ENCODE measurements around the gene ULK2.
"Not testable (repeated sequence)": the region's sequence is repeated elsewhere in the genome, so short reads cannot be mapped to it uniquely, and the experiment has no call there.

The ULK2 gene

DNA sequence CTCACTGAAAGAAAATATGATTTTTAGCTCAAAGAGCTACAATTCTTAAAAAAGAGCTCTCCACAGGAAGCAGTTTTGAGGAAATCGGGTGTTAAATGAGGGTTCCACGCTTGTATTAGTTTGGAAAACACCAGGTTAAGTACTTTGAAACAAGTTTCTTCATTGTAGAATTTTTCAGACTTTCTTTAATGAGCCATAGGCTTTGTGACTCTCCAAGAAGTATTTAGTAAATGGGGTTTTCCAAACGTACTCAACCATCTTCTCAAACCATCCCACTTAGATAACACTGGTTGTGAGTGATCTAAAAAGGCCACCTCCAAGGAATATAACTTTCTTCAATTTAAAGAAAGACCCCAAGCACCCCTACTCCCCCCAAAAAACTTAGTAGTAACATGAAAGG lies 2.7 kb downstream of the ULK2 start:
- DNase-seq = no peak

DNA sequence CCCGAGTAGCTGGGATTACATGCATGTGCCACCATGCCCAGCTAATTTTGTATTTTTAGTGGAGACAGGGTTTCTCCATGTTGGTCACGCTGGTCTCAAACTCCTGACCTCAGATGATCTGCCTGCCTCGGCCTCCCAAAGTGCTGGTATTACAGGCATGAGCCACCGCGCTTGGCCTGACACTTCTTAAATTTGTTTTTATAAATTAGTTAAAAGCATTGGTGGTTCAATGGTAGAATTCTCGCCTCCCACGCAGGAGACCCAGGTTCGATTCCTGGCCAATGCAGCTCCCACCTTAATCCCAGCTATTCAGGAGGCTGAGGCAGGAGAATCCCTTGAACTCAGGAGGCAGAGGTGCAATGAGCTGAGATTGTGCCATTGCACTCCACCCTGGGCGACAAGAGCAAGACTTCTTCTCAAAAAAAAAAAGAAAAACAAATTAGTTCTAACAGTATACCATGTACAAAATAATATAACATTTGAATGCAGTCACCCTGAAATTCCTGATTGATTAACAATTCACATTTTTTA lies 7.0 kb downstream of the ULK2 start:
- not testable (repeated sequence) for DNase-seq

DNA sequence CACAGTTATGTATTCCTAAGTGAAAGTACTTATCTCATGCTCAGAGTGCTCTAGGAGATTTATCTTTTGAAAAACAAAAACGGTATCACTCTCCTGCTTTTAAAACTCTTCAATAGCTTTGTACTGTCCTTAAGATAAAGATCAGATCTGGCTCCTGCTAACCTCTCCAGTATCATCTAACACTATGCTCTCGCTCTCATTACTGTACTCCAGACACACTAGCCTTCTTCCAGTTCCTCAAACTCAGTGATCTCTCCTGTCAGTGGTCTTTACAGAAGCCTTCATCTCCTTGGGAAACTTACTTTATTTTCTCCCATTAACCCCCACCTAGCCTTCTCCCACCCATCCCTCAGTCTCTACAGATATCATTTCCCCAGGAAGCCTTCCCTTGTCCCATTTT lies 10.1 kb downstream of the ULK2 start:
- DNase-seq = no peak

DNA sequence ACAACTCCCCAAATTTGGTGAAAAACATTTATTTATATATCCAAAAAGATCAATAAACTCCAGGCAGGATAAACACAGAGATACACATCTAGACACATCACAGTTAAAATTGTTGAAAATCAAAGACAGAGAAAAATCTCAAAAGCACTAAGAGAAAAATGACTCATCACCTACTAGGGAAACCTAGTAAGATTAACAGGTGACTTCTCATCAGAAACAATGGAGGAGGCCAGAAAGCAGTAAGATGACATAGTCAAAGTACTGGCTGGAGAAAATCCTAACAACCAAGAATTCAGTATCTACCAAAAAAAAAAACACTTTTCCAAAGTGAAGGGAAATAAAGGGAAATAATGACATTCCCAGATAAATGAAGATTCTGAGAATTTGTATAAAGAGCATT lies 33.8 kb downstream of the ULK2 start:
- DNase-seq = no peak

DNA sequence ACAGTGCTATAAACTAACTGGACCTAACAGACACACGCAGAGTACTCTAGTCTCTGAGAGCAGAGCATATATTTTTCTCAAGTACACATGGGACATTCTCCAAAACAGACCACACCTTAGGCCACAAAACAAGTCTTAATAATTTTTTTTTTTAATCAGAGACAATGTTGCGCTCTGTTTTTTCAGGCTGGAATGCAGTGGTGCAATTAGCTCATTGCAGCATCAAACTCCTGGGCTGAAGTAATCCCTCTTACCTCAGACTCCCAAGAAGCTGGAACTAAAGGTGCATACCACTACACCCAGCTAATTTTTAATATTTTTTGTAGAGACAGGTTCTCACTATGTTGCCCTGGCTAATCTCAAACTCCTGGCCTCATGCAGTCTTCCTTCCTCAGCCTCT lies 37.7 kb downstream of the ULK2 start:
- DNase-seq = no peak

DNA sequence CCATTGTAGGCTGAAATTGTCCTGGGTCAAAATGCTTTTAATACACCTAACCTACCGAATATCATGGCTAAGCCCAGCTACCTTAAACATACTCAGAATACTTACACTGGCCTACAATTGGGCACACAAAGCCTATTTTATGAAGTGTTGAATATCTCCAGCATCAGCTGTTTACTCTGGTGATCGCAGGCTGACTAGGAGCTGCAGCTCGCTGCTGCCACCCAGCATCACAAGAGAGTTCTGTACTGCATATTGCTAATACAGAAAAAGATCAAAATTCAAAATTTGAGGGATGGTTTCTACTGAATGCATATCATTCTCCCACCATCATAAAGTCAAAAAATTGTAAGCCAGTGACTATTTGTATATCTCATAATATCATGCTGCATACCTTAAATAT lies 55.3 kb downstream of the ULK2 start:
- DNase-seq = peak in 1 of 5 experiments; percentile 21

DNA sequence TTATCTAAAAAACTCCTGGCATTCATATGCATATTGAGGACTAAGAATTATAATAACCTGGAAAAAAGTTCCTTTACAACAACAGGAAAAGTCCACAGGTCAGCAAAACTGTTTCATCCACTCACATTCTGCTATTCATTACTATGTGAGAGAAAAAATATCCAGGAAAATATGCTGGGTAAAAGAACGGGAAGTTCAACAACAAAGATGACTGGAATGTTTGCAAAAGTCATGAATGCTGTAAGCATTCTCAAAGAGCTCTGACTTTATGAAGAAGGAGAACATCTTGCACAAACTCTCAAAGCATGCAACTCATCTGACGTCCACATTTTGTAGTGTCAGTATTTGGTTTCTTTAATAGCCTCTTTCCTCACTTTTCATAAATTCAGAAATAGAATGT lies 62.7 kb downstream of the ULK2 start:
- no peak for DNase-seq

DNA sequence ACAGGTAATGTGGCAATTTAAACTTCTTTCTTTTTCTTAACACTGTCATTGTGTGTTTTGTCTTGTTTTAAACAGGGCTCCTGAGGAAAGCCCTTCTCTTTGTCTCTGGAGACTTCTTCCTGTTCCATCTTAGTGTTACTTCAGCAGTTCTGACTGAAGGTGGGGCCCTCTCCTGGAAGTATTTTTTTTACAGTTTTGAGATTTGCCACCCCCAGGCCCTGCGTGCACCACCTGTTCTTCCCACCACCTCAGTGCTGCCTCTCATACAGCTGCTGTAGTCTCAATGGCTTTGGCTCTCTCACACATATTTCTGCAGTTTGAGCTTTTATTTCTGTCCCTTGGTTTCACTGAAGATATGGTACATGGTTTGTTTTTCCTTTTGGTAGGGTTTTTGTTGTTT lies 67.2 kb downstream of the ULK2 start:
- no peak for DNase-seq

DNA sequence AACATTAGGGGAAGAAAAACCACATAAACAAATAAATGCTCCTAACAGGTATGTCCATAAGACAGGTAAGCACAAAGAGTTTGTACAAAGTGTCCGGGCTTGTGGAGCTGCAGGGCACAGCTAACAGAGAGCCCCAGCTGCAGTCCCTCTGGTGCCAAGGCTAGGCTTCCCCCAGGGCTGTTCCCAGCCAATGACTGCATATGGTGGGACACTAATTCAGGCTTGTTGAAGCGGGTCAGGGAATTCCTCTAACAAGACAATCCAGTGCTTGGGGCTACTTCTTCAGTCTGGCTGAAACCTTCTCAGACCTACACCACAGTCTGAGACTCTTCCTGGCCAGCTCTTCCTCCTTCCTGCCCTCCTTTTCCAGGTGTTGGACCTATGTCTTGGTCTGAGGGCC lies 67.9 kb downstream of the ULK2 start:
- DNase-seq = no peak

DNA sequence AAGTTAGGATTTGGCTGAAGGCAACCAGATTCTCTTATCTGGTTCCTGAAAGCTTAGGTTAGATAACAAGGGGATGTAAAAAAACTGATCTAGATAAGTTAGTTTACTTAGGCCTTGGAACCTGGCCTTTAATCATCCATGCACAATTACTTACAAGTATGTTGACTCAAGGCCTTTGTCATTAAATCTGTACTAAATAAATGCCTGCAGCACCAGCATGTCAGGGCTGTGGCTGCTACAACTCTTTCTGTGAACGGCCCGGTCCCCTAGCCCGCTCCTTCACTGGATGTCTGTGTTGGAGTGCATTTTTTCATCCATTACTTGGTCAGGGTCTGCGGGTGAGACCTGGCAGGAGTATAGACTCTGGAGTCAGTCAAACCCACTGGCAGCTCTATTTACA lies 71.3 kb downstream of the ULK2 start:
- no peak for DNase-seq

DNA sequence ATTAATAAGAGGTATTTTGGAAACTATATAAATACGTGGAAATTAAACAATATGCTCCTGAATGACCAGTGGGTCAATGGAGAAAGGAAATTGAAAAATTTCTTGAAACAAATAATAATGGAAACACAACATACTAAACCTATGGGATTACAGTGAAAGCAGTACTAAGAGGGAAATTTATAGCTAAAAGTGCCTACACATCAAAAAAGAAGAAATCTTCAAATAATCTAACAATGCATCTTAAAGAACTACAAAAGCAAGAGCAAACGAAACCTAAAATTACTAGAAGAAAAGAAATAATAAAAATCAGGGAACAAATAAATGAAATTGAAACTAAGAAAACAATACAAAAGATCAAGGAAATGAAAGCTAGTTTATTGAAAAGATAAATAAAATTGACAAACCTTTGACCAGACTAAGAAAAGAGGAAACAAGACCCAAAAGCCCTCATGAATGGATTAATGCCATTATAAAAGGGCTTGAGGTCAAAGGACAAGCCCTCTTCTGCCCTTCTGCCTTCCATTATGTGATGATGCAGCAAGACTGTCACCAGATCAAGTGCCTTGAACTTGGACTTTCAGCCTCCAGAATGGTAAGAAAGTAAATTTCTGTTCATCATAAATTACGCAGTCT lies 75.7 kb downstream of the ULK2 start:
- no peak for DNase-seq

DNA sequence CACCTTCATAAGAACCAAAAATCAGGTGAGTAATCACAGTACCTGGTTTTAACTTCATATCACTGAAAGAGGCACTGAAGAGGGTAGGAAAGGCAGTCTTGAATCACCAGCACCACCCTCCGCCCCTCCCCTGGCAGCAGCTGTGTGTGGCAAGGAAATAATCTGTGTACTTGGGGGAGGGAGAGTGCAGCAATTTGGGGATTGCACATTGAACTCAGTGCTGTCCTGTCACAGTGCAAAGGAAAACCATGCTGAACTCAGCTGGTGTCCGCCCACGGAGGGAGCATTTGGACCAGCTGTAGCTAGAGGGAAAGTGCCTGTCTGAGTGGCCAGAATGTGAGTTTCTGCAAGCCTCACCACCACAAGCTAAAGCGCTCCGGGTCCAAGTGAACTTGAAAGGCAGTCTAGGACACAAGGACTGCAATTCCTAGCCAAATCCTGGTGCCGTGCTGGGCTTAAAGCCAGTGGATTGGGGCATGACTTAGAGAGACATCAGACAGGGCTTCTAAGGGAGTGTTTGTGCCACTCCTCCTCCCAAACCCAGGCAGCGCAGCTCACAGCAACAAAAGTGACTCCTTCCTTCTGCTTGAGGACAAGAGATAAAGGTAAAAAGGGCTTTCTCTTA lies 79.9 kb downstream of the ULK2 start:
- DNase-seq = peak in 1 of 5 experiments; percentile 15

DNA sequence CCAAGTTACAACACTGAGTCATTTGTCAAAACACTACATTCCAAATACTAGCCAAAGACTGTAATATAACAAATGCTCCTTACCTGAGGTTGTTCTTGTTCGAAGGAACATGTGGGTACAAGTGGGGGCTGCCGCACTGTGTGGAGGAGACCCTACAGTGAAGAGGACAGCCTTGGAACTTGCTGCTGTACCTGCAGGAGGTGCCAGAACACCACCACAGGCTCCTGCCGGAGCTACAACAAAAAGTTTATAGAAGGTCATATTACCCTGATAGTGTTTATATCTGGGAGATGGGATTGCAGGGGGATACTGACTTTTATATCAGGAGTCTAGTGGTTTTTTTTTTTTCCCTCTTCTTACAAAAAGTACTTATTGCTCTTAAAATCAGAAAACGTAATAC lies 81.9 kb downstream of the ULK2 start:
- no peak for DNase-seq

DNA sequence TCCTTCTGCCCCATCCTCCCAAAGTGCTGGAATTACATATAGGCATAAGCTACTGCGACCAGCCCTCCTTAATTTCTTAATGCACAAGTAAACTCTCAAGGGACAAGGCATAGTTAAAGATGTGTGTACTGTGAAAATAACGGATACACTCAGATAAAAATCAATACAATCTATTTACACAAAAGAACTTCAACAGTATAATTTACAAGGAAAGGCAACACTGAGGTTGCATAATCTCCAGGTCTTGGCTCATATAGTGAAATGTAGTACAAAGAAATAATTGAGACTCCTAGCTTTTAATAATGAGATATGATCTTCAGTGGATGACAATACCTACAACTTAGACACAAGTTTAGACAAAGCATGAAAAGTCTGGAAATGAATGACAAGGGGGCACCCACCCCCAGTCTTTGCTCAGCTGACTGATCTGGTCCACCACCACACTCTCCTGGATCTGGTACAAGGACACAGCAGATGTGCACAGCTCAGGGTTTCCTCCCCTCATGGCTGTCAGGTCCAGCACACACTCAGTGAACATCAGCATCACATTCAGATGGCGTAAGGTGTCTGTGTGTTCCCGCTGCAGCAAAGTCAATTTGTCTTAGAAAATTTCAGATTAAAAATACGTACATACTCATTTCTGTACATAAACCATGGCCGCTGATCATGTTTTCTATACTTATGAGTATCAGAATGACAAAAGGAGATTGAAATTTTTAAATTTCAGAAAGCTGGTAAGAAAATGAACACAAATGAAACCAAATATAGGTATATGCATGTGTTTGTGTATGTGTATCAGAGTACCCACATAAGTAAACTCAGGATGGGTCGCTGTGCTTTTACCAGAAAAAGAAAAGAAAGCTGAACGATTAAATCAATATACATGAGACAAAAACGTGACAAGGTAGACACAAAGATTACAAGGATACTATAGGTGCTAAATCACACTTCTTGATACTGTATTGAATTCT lies 86.0 kb downstream of the ULK2 start:
- DNase-seq = peak in 1 of 5 experiments; percentile 59

DNA sequence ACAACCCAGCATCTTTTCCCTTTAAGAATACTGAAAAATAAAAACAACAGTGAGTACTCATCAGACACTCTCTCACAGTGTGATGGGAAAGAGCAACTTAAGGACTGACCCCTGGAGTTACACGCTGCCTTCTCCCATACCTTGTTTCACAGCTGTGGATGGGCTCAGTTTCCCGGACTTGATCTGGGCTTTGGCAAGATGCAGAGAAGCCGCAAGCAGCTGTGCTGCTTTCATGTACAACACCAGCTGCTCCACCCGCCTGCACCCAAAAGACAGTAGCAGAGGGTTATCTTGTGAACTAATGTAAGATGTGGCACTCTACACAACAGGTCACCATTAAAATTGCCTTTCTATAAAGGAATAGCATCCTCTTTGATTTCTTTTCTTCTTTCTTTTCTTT lies 86.9 kb downstream of the ULK2 start:
- no peak for DNase-seq

DNA sequence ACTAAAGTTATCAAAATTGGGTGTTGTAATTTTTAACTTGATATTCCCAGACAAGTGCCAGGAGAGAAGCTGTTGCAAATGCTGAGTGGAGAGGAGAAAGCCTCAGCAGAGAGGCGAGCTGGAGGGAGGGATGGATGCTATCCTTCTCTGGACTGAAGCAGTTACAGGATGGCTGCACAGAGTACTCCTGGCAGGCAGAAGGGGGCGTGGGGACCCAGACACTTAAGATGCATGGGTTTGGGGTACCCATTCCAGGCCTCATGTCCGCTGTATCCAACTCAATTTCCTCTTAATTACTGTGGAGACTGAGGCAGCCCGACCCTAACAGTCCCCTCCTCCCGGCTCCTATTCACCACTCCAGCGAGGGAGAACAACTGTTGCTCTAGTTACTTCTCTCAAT lies 94.2 kb downstream of the ULK2 start:
- DNase-seq = no peak

DNA sequence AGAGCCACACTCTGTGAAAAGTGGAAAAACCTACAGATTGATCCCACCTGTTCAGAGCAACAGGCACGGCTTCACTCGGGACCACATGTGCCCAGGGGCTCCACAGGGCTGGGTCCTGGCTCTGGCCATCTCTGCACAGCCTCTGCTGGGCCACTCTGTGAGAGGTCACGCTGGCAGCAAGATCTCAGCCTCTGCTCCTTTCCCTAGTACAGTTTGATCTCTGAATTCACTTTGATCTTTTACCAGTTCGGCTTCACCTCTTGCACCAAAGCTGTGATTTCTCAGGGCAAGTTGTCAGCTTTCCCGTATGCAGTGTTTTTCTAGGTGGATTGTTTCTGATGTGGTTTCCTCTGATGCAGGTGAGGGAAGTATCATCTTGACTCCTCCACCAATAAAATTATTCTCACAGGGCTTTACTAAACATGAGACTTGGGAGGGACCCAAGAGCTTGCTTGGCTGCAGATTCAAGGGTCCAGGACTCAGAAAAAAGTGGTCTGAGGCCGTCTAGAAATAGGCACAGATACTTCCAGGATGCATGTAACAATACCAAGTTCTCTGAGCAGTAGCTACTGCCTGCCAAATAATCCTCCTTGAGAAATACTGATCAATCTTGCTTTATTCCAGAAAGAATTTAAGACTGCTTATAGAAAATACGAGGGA lies 95.6 kb downstream of the ULK2 start:
- DNase-seq = peak in 3 of 5 experiments; percentile 12 to 59 (median 58)

DNA sequence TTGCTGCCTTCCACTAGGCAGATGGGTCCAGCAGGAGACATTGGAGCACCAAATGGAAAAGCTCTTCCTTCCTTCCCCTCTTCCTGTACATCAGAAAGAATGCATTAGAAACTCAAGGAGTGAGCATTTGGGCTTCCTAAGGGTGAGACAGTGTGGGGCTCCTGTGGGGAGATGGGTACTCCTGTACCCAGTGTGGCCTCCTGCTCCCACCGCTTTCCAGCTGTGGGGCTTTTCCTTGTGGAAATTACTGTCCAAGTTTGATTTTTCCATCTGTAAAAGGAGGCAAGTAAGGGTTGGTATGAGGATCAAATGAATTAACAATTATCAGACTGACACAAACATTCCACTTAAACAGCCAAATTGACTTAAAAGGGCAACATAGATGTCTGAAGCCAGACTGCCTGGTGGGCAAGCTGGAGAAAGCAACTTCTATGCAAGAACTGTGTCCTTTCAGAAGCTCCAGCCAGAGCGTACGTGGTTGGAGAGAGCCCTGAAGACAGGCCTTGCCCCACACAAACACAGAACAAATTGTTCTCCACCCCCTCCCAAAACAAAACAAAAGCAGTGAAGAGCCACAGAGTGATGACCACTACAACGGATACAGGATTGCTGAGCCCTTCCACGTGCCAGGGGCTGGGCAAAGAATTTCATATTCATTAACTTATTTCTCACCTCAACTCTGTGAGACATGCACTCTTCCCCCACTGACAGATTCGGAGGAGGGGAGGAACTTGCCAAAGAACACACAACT lies 96.6 kb downstream of the ULK2 start:
- DNase-seq = no peak

DNA sequence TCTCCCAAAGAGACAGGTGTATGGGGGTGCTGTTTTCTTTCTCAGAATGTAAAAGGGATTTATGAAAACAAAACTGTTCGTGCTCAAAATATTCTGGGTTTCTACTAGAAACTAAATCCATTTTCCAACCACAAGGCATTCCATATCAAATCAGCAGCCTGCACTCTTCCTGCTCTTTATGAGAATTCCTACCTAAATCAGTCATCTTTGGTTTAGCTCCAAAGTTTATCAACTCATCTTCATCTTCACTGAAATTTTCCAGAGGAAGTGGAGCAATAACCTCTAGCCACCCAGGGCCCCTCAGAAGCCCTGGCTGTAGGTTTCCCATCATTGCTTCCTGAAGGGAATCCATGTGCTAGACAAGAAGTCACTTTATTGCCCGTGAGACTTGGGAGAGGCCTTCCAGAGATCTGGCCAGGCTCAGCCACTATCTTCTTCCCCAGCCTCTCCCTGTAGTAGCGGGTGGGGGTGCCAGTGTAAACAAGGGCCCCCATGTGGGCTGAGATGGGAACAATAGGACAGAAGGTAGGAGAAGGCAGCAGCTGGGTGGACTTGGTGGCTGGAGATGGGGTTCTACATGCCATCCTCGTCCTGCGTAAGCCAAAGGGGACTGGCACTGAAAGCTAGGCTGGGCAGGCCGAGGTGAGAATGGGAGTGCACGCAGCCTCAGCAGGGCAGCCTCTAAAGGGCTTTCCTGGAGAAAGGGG lies 97.6 kb downstream of the ULK2 start:
- DNase-seq = no peak

DNA sequence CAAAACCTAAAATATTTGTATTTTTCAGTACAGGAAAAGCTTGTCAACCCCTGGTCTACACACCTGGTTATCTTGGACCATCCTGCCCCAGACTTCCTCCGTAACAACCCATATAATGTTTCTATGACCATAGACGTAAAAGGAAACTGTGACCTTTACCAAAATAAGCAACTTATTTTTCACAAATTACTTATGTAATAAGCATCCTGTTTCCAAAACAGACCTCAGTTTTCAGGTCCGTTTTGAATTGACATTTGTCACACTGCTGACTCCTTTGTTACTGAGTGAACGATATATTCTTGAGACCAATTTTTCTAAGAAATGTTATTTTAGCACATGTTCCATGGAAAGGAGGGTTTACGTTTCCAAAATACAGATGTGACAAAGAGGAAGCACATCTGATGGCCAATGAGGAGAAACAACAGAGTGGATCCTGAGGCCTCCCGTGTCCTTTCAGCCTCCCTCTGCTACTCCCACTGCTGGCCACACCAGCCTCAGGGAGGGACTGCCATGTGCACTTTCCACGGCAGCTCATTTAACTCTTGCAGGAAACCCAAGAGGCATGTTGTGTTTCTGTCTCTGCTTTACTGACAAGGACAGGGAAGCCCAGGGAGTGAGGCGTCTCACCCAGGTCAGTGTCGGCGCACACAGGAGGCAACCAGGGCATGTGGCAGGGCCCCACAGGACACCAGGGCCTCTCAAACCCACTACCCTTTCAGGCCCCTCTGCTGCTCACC lies 99.5 kb downstream of the ULK2 start:
- DNase-seq = no peak
